Measurements from ENCODE around the gene CPLX3. TPM values are rescaled to one million over a fixed set of nuclear protein-coding genes. Genes with fewer than 3 reads are reported as not detected.

Gene CPLX3
- polyA plus RNA-seq, 12 donors: 0.11 TPM; not detected in 11

DNA sequence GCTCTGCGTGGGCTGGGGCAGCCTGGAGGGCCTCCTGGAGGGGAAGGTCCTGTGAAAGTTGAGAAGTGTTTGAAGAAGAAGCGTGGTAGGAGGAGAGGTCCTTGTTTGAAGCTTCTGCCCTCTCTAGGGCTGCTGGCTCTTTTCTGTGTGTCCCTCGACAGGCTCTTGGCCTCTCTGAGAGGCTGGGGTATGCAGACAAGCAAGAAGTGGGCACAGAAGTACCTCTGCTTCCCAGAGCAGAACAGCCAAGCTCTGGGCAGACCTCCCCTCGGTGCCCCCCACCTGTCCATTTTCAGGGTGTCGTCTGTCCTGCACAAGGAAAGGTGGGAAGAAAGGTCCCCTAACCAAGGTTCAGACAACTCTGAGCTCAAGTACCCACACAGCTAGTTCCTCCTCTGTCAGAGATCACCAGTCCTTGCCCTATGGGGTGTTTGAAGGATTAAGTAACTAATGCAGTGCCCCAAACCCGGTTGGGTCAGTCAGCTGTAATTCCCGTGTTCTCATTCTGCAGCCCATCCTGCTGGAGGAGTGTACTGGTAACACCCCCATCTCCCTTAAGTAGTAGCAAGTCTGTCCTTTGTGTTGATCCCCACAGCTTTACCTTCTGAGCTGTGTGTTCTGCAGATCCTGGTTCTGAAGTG, 38.3 kb upstream of the CPLX3 start:
- no peak for DNase-seq

GRCh38 chr15:74788683-74789151, 37.7 kb upstream of the CPLX3 start:
- DNase-seq: no peak

DNA sequence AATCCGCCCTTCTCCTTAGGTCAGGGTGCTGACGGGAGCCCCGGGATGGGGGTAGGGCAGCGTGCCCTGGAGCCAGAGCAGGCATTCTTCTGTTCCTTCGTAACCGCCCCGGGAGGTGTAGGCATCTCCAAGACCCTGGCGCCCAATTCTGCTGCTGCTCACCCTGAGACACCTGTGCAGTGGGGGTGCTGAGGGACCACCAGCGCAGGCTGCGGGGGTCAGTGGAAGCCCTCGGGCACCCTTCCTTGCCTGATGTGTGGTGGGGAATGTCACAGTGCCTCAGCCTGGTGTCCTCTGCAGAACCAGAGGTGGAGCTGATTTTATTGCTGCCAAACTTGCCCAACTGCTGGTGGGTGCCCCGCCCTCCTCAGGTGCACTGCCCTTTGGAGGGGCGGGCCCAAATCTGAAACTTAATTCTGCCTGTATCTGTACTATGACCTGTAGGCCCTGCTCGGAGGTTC, 37.2 kb upstream of the CPLX3 start:
- no peak for DNase-seq

DNA sequence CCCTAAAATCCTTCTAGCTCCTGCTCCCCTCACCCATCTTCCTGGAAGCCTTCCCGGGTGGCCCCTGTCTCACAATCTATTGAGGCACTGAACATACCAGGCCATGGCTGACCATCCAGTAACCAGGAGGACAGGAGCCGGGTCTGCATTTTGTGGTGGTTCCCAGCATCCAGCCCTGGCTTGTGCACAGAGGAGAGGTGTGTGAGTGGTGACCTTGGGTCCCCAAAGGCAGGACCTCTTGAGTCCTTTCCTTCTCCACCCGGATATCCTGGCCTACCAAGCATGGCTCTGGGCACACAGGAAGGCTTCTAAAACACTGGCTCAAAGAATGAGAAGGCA, 36.7 kb upstream of the CPLX3 start:
- no peak for DNase-seq

DNA sequence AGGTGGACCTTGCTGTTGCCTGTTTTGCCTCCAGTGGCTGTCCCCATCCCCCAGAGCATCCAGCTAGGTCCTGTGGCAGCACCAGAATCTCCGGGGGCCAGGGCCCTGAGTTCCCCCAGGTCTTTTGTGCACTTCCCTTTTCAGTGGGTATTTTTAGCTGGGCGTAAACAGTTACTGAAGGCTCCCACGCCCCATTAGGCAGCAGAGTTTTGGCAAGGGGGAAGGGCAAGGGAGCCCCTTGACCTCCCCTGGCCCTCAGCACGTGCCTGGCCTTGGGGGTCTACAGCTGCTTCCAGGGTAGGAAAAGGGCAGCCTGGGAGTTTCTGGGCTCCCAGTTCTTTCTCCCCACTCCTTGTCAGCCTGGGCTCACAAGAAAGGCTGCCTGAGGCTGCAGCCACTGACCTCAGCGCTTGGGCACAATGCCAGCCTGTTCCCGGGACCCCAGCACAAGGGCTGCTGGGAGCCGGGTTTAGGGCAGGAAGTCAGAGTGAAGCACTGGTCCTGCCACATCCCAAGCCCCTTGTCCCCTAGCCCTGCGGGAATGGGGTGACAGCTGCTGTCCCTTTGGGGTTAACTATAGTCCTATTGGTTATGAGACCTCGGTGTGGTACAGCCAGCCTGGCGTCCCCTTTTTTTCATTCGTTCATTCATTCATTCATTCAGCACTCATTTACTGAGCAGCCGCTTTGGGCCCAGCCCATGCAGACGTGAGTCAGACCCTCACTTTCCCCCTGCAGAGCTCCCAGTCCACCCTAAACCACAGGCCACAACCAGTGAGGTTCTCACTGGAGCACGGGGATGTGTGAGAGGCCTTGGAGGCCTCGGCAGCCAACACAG, 36.1 kb upstream of the CPLX3 start:
- DNase-seq: peak; percentile 57

DNA sequence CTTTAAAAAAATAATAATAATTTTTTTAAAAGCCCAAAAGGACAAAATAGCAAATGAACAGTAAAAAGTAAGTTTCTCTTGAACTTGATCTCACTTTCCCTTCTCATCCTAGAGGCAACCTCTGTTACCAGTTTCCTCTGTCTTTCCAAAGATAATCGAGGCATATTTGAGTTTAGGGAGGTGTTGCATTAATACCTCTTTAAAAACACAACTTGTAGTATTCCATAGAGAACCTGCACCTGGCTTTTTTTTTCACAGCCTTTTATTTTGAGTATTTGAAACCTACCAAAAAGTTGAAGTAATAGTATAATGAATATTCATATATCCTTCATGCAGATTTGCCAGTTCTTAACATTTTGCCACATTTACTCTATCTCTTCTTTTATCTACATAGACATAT, 35.4 kb upstream of the CPLX3 start:
- no peak for DNase-seq

DNA sequence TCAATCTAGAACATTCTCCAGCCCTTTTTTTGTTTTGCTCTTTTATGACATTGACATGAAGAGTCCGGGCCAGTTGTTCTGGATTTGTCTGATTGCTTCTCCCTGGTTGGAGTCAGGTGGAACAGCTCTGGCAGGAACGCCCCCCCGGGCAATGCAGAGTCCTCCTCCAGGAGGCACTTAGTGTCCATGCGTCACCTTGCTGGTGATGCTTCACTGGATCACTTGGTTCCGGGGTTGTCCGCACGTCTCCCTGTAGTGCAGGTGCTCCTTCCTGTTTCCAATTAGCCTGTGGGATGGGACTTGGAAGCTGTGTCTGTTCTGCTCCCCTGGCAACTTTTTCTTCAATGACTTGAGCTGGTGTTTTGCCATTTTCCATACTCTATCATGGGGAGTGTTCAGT, 34.8 kb upstream of the CPLX3 start:
- DNase-seq: no peak

DNA sequence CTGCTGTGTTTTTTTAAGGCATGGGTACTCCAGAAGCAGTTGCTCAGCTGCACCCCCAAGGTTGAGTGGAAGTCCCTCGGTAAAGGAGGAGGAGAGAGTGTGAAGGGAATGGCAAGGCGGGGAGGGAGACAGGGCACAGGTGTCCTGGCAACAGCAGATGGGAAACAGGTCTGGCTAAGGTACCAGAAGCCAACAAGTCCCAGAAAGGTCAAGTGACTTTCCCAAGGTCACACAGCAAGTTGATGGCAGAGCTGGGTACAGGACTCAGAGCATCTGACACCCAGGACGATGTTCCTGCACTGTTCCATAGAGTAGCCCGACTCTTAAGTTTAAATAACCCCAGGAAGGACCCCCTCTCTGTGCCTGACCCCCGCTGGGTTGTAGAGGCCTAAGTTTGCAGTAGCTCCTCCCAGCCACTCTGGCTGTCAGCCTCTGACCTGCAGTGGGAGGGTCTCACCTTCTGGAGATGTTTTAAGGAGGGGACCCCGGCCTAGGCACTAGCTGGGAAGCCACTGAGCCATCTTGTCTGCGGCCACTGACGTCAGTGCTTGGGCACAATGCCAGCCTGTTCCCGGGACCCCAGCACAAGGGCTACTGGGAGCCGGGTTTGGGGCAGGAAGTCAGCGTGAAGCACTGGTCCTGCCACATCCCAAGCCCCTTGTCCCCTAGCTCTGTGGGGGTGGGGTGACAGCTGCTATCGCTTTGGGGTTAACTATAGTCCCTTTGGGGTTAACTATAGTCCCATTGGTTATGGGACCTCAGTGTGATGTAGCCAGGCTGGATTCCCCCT, 34.0 kb upstream of the CPLX3 start:
- DNase-seq: no peak

- no peak for DNase-seq
These were observed 33.0 kb upstream of the CPLX3 start for GRCh38 chr15:74793135-74794028.

DNA sequence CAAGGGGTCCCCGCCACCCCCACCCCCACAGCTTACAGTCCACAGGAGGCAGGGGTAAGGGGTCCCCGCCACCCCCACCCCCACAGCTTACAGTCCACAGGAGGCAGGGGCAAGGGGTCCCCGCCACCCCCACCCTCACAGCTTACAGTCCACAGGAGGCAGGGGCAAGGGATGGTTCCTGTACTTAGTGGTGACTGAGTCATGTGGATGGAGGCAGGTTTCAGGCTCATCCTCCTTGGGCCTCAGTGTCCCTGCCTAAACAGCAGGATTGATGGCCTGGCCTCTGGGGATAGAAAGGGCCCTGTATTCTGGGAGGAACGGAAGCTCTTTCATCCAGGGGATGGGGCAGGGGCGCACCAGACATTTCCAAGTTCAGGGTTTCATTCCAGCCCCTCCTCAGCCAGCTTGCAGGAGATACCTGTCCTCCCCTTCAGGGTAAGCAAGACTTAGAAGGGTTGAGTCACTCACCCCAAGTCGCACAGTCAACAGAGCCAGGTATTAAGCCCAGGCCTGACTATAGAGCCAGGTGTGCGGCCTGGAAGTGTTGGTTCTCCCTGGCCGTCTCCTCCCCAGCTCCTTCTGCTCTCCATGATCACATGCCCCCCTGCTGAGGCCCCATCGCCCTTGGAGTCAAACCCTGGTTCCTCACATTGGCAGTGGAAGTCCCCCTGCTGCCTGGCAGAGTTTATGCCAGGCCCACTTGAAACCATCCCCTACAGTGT, 32.0 kb upstream of the CPLX3 start:
- DNase-seq: no peak

DNA sequence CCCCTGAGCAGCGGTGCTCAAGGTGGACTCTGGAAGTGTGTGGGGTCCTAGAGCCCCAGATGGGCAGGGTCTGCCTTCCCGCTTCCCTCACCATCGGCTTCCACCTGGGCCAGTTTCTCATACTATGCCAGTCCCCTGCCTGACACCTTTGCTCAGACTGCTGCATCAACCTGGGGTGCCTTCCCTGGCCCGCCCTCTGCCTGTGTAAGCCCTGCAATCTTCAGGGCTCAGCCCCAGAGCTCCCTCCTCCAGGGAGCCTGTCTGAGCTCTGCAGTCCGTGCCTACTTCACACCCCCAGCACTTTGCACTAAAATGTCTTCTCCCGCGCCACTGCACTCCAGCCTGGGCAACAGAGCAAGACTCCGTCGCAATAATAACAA, 31.5 kb upstream of the CPLX3 start:
- DNase-seq: no peak

DNA sequence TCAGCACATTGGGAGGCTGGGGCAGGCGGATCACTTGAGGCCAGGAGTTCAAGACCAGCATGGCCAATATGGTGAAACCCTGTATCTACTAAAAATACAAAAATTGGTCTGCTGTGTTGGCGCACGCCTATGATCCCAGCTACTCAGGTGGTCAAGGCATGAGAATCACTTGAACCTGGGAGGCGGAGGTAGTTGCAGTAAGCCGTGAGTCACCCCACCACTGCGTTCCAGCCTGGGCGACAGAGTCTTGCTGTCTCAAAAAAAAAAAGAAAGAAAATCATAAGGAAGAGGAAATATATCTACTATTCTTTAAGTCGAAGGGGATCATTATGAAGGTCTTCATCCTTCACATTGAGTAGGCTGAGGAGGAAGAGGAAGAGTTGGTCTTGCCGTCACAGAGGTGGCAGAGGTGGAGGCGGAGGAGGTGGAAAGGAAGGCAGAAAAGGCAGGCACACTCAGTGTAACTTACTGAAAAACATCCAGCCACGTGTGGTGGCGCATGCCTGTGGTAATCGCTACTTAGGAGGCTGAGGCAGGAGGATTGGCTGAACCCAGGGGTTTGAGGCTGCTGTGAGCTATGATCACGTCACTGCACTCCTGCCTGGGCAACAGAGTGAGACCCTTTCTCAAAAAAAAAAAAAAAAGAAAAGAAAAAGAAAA, 30.3 kb upstream of the CPLX3 start:
- no peak for DNase-seq

DNA sequence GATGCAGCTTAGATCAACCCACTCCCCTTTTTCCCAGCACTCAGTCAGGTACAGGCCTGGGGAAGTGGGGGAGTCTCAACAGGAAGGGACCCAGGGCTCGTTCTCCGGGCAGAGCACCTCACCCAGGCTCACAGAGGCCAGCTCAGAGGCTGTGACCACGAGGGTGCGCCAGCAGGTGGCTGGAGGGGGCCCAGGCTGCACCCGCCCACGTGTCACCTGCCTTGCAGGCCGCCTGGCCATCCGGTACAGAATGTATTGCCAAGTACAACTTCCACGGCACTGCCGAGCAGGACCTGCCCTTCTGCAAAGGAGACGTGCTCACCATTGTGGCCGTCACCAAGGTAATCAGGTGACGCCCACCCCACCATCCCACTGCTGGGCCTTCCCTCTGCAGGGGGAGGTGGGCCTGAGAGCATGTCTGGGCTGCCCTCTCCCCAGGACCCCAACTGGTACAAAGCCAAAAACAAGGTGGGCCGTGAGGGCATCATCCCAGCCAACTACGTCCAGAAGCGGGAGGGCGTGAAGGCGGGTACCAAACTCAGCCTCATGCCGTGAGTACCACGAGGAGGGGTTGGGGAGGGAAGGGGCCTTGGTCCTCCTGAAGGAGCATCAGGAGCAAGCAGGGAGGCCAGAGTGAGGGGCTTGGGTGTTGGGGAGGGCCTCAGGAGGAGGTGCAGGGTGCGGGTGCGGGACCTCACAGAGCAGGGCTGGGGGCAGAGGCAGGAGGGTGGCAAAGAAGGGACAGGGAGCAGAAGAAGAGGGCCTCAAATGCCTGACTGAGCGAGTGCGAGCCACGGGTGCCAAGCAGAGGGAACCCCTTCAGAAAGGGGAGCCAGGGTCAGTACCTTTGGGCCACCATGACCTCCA, 27.8 kb upstream of the CPLX3 start:
- DNase-seq: no peak

DNA sequence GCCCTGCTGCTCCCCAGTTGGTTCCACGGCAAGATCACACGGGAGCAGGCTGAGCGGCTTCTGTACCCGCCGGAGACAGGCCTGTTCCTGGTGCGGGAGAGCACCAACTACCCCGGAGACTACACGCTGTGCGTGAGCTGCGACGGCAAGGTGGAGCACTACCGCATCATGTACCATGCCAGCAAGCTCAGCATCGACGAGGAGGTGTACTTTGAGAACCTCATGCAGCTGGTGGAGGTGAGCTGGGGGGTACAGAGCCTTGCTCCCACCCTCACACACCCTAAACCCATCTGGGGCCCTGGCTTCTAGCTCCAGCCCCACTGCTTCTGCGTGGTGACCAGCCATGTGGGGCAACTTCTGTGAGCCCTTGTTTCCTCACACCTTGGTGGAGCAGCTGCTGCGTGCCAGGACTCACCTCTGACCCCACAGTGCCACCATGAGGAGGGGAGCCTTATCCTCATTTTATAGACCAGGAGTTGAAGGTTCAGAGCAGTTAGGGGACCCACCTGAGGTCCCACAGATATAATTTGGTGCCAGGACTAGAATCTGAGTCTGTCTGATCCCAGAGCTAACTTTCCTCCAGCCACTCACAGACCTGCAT, 27.1 kb upstream of the CPLX3 start:
- DNase-seq: no peak

- DNase-seq: no peak
These were observed 26.4 kb upstream of the CPLX3 start for GRCh38 chr15:74799856-74800558.

DNA sequence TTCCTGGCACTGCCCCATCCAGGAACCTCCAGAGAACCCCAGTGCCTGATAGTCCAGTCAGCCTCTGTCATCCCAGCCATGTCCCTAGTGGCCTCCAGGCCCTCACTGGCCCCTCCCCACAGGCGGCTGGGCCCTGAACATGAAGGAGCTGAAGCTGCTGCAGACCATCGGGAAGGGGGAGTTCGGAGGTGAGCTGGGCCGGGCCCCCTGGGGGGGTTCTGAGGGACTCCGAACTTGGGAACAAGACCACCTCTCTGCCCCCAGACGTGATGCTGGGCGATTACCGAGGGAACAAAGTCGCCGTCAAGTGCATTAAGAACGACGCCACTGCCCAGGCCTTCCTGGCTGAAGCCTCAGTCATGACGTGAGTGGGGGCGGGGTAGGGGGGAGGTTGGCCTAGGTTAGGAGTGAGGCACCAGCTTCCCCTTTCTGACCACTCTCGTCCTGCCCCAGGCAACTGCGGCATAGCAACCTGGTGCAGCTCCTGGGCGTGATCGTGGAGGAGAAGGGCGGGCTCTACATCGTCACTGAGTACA, 25.8 kb upstream of the CPLX3 start:
- no peak for DNase-seq

- no peak for DNase-seq
These were observed 25.0 kb upstream of the CPLX3 start for GRCh38 chr15:74801311-74801997.

Measured in muscle of arm (tissue), 12 donors.